Muscle of leg (tissue), 16 donors: ENCODE data around the gene OR6C70. TPM values are rescaled to one million over a fixed set of nuclear protein-coding genes. Genes with fewer than 3 reads are reported as not detected.
"Not testable (repeated sequence)": the region's sequence is repeated elsewhere in the genome, so short reads cannot be mapped to it uniquely, and the experiment has no call there.

Experiments used
- DNase-seq: peaks from one replicate; pipeline ENCODE4 v3.0.0; 2013
- H3K27ac ChIP-seq: one replicate; pipeline ENCODE4 v1.5.1; 2013; ENCODE audit warnings: mild to moderate bottlenecking, low read length, control low read depth
- H3K27me3 ChIP-seq: one replicate; pipeline ENCODE4 v1.6.1; 2013; ENCODE audit warnings: low read length; ENCODE audit not compliant: control insufficient read depth, insufficient read depth
- H3K36me3 ChIP-seq: one replicate; pipeline ENCODE4 v1.6.1; 2013; ENCODE audit warnings: low read length; ENCODE audit not compliant: control insufficient read depth, insufficient read depth
- H3K4me1 ChIP-seq: one replicate; pipeline ENCODE4 v1.6.1; 2013; ENCODE audit warnings: low read length; ENCODE audit not compliant: control insufficient read depth, insufficient read depth
- H3K4me3 ChIP-seq: one replicate; pipeline ENCODE4 v1.5.1; 2013; ENCODE audit warnings: low read length, control low read depth
- H3K9me3 ChIP-seq: replicated peaks from 2 replicates; pipeline ENCODE4 v1.6.1; 2013; ENCODE audit warnings: low read depth, low read length; ENCODE audit not compliant: control insufficient read depth
- WGBS: methylation state at CpG from one replicate; pipeline ENCODE4 v1.1.5; 2013; ENCODE audit warnings: missing lambda C conversion rate; ENCODE audit not compliant: insufficient coverage; 5-methylcytosine and 5-hydroxymethylcytosine counted together
- long read RNA-seq, 11 donors: transcript quantifications; one replicate each; lab custom pipeline, GENCODE V29; 2026
- polyA plus RNA-seq, 8 donors: library from polyadenylated mRNA; unstranded; fragments of 120-200 nt; gene quantifications; one replicate each; pipeline versions ENCODE4 v1.2.1 to v1.2.3, GENCODE V29; 2013; ENCODE audit warnings: inconsistent platforms in 1 of 8, low replicate concordance in 1 of 8; ENCODE audit not compliant: insufficient read length in 8 of 8, insufficient read depth in 1 of 8
- total RNA-seq: library from RNA; stranded (reverse); fragments of 120-200 nt; gene quantifications from one replicate; pipeline ENCODE4 v1.2.4, GENCODE V29; 2013

Gene OR6C70
- total RNA-seq (not detected), polyA plus RNA-seq (not detected)
- long read RNA-seq, donor 1, result 0 reads
- long read RNA-seq, donor 2, result 0 reads
- long read RNA-seq, donor 3, result 0 reads
- long read RNA-seq, donor 4, result 0 reads
- long read RNA-seq, donor 5, result 0 reads
- long read RNA-seq, donor 6, result 0 reads
- long read RNA-seq, donor 7, result 0 reads
- long read RNA-seq, donor 8, result 0 reads
- long read RNA-seq, donor 9, result 0 reads
- long read RNA-seq, donor 10, result 0 reads
- long read RNA-seq, donor 11, result 0 reads

GRCh38 chr12:55470088-55470829 lies at the start of gene OR6C70:
TSS of gene OR6C70 (minus strand) at chr12:55470138. CDS start at chr12:55470138, 0 bp downstream.
- no peaks in the 10 kb centered on the region for H3K9me3 ChIP-seq
- H3K4me3 ChIP-seq, result no peak within 1 kb of the TSS
- no CpG with 5 or more reads among the region's 3 CpGs for WGBS
- H3K36me3 ChIP-seq, result no peaks in the 10 kb centered on the region
- DNase-seq, result no peak
- no peaks in the 10 kb centered on the region for H3K27me3 ChIP-seq
- no peak within 1 kb of the TSS for H3K27ac ChIP-seq
- no peaks in the 10 kb centered on the region for H3K4me1 ChIP-seq

- Histone ChIP-seq H3K4me1 (no peaks in the 10 kb centered on the region), H3K9me3 (no peaks in the 10 kb centered on the region), H3K4me3 (no peak overlapping the region), H3K36me3 (no peaks in the 10 kb centered on the region), H3K27me3 (no peaks in the 10 kb centered on the region), H3K27ac (no peak overlapping the region)
- DNase-seq, result no peak
Measured at GRCh38 chr12:55516391-55516790, 46.5 kb upstream of the OR6C70 start.

GRCh38 chr12:55515696-55516095 lies 45.8 kb upstream of the OR6C70 start:
- Histone ChIP-seq H3K27me3 (no peaks in the 10 kb centered on the region), H3K4me3 (no peak overlapping the region), H3K36me3 (no peaks in the 10 kb centered on the region), H3K4me1 (no peaks in the 10 kb centered on the region), H3K27ac (no peak overlapping the region), H3K9me3 (no peaks in the 10 kb centered on the region)
- WGBS, result no CpG with 5 or more reads among the region's 1 CpG
- no peak for DNase-seq

- WGBS, result no CpG with 5 or more reads among the region's 2 CpGs
- no peak overlapping the region for H3K4me3 ChIP-seq
Measured at GRCh38 chr12:55501601-55502000, 31.7 kb upstream of the OR6C70 start.

GRCh38 chr12:55499810-55500252 lies 29.9 kb upstream of the OR6C70 start:
- H3K27me3 ChIP-seq, result no peaks in the 10 kb centered on the region
- DNase-seq, result no peak
- no peaks in the 10 kb centered on the region for H3K4me1 ChIP-seq
- WGBS, result no CpG with 5 or more reads among the region's 2 CpGs
- H3K4me3 ChIP-seq, result no peak overlapping the region
- H3K9me3 ChIP-seq, result no peaks in the 10 kb centered on the region
- no peaks in the 10 kb centered on the region for H3K36me3 ChIP-seq
- H3K27ac ChIP-seq, result no peak overlapping the region

More at GRCh38 chr12:55501601-55502000, 31.7 kb upstream of the OR6C70 start:
- no peak for DNase-seq
- H3K4me1 ChIP-seq, result no peaks in the 10 kb centered on the region
- H3K27me3 ChIP-seq, result no peaks in the 10 kb centered on the region
- H3K27ac ChIP-seq, result no peak overlapping the region
- no peaks in the 10 kb centered on the region for H3K9me3 ChIP-seq
- H3K36me3 ChIP-seq, result no peaks in the 10 kb centered on the region

GRCh38 chr12:55499231-55499630 lies 29.3 kb upstream of the OR6C70 start:
- H3K4me1 ChIP-seq, result no peaks in the 10 kb centered on the region
- no peaks in the 10 kb centered on the region for H3K36me3 ChIP-seq
- DNase-seq, result no peak
- no peaks in the 10 kb centered on the region for H3K27me3 ChIP-seq
- 86% methylated on average over 1 of the region's 4 CpGs for WGBS
- H3K4me3 ChIP-seq, result no peak overlapping the region
- H3K9me3 ChIP-seq, result no peaks in the 10 kb centered on the region
- no peak overlapping the region for H3K27ac ChIP-seq

GRCh38 chr12:55495490-55495889 lies 25.6 kb upstream of the OR6C70 start:
- H3K4me1 ChIP-seq, result no peaks in the 10 kb centered on the region
- no peak overlapping the region for H3K27ac ChIP-seq
- H3K36me3 ChIP-seq, result no peaks in the 10 kb centered on the region
- DNase-seq, result no peak
- H3K9me3 ChIP-seq, result no peaks in the 10 kb centered on the region
- WGBS, result 87% methylated on average over 5 of the region's 5 CpGs
- H3K27me3 ChIP-seq, result no peaks in the 10 kb centered on the region
- no peak overlapping the region for H3K4me3 ChIP-seq

- Histone ChIP-seq H3K27me3 (no peaks in the 10 kb centered on the region), H3K36me3 (no peaks in the 10 kb centered on the region), H3K9me3 (no peaks in the 10 kb centered on the region), H3K27ac (no peak within 1 kb of the TSS), H3K4me3 (no peak within 1 kb of the TSS), H3K4me1 (no peaks in the 10 kb centered on the region)
- no peak for DNase-seq
- WGBS, result no CpG with 5 or more reads among the region's 2 CpGs
Measured at GRCh38 chr12:55492078-55492477, 22.1 kb upstream of the OR6C70 start, which contains the start of gene OR6C68. TSS of gene OR6C68 (plus strand) at chr12:55492378. CDS start at chr12:55492378, 0 bp downstream.

- WGBS, result no CpG with 5 or more reads among the region's 13 CpGs
- H3K4me3 ChIP-seq, H3K36me3 ChIP-seq, H3K27ac ChIP-seq, H3K9me3 ChIP-seq, H3K4me1 ChIP-seq, H3K27me3 ChIP-seq, DNase-seq: not testable (repeated sequence)
Measured at GRCh38 chr12:55484284-55484683, 14.3 kb upstream of the OR6C70 start.

GRCh38 chr12:55479136-55479535 lies 9.2 kb upstream of the OR6C70 start:
- not testable (repeated sequence) for H3K9me3 ChIP-seq, H3K27me3 ChIP-seq, H3K27ac ChIP-seq, DNase-seq, H3K4me1 ChIP-seq, H3K36me3 ChIP-seq, H3K4me3 ChIP-seq
- 97% methylated on average over 5 of the region's 29 CpGs for WGBS
